ENCODE measurements around the gene CXorf38. TPM values are rescaled to one million over a fixed set of nuclear protein-coding genes. Genes with fewer than 3 reads are reported as not detected.

Gene CXorf38, protein sequence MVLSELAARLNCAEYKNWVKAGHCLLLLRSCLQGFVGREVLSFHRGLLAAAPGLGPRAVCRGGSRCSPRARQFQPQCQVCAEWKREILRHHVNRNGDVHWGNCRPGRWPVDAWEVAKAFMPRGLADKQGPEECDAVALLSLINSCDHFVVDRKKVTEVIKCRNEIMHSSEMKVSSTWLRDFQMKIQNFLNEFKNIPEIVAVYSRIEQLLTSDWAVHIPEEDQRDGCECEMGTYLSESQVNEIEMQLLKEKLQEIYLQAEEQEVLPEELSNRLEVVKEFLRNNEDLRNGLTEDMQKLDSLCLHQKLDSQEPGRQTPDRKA
- total RNA-seq = 19.5 TPM in 2 replicates

DNA sequence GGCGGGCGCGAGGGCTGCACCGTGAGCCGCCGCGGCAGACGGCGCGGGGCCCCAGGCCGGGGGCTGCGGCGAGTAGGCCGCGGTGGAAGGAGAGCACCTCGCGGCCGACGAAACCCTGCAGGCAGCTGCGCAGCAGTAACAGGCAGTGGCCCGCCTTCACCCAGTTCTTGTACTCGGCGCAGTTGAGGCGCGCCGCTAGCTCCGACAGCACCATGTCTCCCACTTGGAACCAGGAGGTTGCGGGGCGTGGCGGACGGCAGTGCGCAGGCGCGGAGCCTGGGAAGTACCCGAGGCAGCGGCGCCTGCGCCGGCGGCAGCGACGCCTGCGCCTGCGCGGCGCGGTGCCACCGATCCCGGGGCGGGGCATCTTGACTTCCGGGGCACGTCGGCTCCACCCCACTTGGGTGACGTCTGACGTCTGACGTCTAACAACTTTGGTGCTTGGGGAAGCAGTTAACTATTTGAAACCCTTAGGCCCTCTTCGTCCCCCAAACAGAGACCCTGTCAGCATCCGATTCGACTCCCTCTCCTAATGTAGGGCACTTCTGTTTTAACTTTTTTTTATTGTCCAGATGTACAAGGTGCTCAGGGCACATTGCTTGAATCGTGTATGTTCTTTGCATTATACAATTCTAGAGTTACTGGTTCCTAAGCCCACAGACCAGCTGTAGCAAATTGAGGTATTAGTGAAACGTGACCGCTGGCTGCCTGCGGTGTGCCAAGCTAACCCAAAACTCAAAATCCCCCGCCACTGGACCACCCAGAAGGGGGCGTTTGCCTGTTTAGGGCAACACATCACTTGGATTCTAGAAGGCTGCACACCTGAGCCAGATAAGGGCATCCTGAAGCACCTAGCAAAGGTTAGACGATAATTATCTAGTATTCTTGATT is at the start of gene CXorf38:
Gene CXorf38 (minus strand): TSS at position 255 of the 891 bp plus-strand sequence. CDS start 41 bp downstream, at position 214.
- peak; percentile 85 for DNase-seq (ENCODE audit: low spot score)
- H3K27ac Mint-ChIP-seq = peak within 1 kb of the TSS; percentile 87
- intact Hi-C loops (cut with micrococcal nuclease) = loop anchor here (2.0 to 10.0 kb wide), 5 partner anchors 67 to 1843 kb away; partner anchors contain the start of genes ATP6AP2, MED14, MID1IP1 and USP9X
- H3K4me1 Mint-ChIP-seq (ENCODE audit: low read depth) = peaks cover 17% of the 10 kb centered on the region
- H3K27me3 Mint-ChIP-seq (ENCODE audit: low read depth) = no peaks in the 10 kb centered on the region
- H3K9me3 Mint-ChIP-seq = no peaks in the 10 kb centered on the region
- peak within 1 kb of the TSS; percentile 87 for H3K4me3 Mint-ChIP-seq (ENCODE audit: low read depth)
- H3K36me3 Mint-ChIP-seq (ENCODE audit: low read depth) = peaks cover 27% of the 10 kb centered on the region

DNA sequence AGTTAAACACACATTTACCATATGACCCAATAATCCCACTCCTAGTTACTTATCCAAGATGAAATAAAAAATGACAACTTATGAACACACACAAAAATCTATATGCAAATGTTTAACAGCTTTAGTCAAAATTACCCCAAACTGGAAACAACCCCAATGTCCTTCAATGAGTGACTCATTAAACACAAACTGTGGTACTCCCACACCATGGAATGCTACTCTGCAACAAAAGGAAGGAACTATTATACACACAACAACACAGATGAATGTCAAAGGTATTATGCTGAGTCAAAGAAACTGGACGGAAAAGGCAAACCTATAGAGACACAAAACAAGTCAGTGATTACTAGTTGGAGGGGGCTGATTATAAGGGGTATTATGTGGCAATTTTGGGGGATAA is 47.4 kb upstream of the CXorf38 start:
- Mint-ChIP-seq H3K9me3 (no peaks in the 10 kb centered on the region), H3K27me3 (ENCODE audit: low read depth) (no peaks in the 10 kb centered on the region), H3K4me1 (ENCODE audit: low read depth) (peaks cover 3% of the 10 kb centered on the region), H3K36me3 (ENCODE audit: low read depth) (peaks cover 53% of the 10 kb centered on the region), H3K27ac (no peak overlapping the region), H3K4me3 (ENCODE audit: low read depth) (no peak overlapping the region)
- intact Hi-C loops (cut with micrococcal nuclease) = no loop called here
- DNase-seq (ENCODE audit: low spot score) = no peak

DNA sequence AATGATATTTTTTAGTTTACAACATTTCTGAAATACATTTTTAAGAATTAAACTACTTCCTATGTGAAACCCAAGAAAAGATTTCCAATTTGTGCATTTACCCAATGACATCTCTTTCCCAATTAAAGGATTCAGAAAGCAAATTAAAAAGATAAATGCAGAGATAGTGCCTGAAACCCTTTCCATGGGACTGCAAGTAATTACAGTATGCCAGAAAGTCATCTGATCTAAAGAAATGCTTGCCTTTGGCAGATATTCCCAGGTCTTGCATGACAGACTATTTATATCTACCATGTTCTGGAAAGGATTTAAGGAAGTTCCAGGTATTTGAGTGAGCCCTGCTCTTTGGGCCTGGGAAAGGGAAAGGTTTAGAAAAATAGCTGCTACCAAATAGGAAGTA is 41.6 kb upstream of the CXorf38 start:
- Mint-ChIP-seq H3K9me3 (no peaks in the 10 kb centered on the region), H3K36me3 (ENCODE audit: low read depth) (peaks cover 45% of the 10 kb centered on the region), H3K27me3 (ENCODE audit: low read depth) (no peaks in the 10 kb centered on the region), H3K4me1 (ENCODE audit: low read depth) (peaks cover 14% of the 10 kb centered on the region), H3K27ac (no peak overlapping the region), H3K4me3 (ENCODE audit: low read depth) (no peak overlapping the region)
- no peak for DNase-seq (ENCODE audit: low spot score)
- intact Hi-C loops (cut with micrococcal nuclease) = no loop called here

DNA sequence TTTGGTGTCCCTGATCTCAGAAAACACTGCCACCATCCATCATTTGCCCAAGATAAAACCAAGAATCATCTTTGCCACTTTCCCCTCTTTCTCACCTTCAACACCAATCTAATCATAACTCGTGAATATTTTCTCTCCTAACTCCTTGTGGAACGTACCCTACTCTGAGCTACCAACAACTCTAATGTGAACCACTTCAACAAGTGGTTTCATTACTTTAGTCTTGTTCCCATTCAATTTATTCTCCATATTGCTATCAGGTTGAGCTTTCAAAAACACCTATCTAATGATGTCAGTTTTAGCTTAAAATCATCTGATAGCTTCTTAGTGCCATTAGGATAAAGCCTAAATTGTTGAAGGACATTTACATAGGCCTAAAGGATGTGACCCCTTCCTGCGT is 39.8 kb upstream of the CXorf38 start:
- intact Hi-C loops (cut with micrococcal nuclease) = no loop called here

DNA sequence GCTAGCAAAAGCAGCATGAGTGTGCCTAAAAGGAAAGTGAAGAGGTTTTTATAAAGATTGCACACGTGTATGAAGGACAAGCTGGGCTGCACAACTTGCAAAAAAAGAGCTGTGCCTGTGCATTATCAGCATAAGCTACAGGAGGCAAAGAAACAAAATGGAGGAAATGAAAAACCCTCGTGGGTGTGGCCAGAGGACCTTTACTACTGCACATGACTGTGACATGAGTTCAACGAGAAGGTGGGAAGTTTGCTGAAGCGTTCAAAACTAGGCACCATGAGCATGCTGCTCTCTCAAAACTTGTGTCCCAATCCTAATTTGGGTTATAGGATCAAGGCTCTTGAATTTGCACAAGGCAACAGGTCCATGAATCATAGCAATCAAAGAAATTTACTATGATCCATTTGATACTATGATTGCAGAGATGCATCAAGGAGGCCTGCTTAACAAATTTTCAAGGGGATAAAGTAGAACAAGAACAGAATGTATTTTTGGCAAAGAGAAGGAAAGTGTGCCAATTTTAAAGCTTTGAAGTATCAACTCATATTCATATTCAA is 38.1 kb upstream of the CXorf38 start:
- H3K4me3 Mint-ChIP-seq (ENCODE audit: low read depth) = no peak overlapping the region
- peaks cover 37% of the 10 kb centered on the region for H3K36me3 Mint-ChIP-seq (ENCODE audit: low read depth)
- H3K27me3 Mint-ChIP-seq (ENCODE audit: low read depth) = no peaks in the 10 kb centered on the region
- intact Hi-C loops (cut with micrococcal nuclease) = no loop called here
- DNase-seq (ENCODE audit: low spot score) = no peak
- no peak overlapping the region for H3K27ac Mint-ChIP-seq
- H3K4me1 Mint-ChIP-seq (ENCODE audit: low read depth) = peaks cover 14% of the 10 kb centered on the region
- H3K9me3 Mint-ChIP-seq = no peaks in the 10 kb centered on the region

More for the DNA sequence above, 39.8 kb upstream of the CXorf38 start:
- Mint-ChIP-seq H3K9me3 (no peaks in the 10 kb centered on the region), H3K4me3 (ENCODE audit: low read depth) (no peak overlapping the region), H3K4me1 (ENCODE audit: low read depth) (peaks cover 14% of the 10 kb centered on the region), H3K27ac (no peak overlapping the region), H3K27me3 (ENCODE audit: low read depth) (no peaks in the 10 kb centered on the region), H3K36me3 (ENCODE audit: low read depth) (peaks cover 40% of the 10 kb centered on the region)
- no peak for DNase-seq (ENCODE audit: low spot score)

DNA sequence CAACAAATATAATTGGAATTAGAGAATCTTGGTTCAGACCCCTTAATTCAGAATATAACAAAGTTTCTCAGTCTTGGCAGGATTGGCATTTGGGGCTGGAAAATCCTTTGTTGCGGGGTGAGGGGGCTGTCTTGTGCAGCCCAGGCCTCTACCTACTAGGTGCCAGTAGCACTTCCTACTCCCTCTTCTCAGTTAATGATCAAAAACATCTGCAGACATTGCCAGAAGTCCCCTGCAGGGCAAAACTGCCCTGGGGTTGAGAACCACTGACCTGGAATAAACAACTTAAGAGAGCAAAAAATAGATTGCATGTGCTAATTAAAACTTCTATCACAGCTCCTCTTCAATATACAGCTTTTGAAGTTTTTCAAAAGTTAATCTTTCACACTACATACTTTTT is 36.7 kb upstream of the CXorf38 start:
- Mint-ChIP-seq H3K27me3 (ENCODE audit: low read depth) (no peaks in the 10 kb centered on the region), H3K27ac (no peak overlapping the region), H3K9me3 (no peaks in the 10 kb centered on the region), H3K4me3 (ENCODE audit: low read depth) (no peak overlapping the region), H3K4me1 (ENCODE audit: low read depth) (peaks cover 14% of the 10 kb centered on the region), H3K36me3 (ENCODE audit: low read depth) (peaks cover 44% of the 10 kb centered on the region)
- intact Hi-C loops (cut with micrococcal nuclease) = loop anchor here (5.0 kb wide), 1 partner anchor 53 kb away; the partner anchor contains the start of gene MED14
- DNase-seq (ENCODE audit: low spot score) = no peak

DNA sequence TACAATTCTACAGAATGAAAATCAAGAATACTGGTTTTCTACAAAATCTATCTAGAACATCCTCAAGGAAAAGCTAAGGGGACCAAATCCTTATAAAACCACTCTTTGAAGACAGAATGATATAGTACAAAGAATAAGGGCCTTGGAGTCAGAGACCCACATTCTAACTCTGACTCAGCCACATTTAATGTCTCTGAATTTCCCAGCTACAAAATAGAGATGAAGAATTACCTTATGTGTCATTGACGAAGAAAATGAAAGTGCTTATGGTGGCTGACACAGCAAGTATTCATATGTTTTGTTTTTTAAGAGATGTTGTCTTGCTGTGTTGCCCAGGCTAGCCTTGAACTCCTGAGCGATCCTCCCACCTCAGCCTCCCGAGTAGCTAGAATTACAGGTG is 35.9 kb upstream of the CXorf38 start:
- H3K4me1 Mint-ChIP-seq (ENCODE audit: low read depth) = peaks cover 15% of the 10 kb centered on the region
- no peak overlapping the region for H3K27ac Mint-ChIP-seq
- H3K9me3 Mint-ChIP-seq = no peaks in the 10 kb centered on the region
- intact Hi-C loops (cut with micrococcal nuclease) = loop anchor here (5.0 kb wide), 1 partner anchor 54 kb away; the partner anchor contains the start of gene MED14
- no peak for DNase-seq (ENCODE audit: low spot score)
- H3K27me3 Mint-ChIP-seq (ENCODE audit: low read depth) = no peaks in the 10 kb centered on the region
- H3K4me3 Mint-ChIP-seq (ENCODE audit: low read depth) = no peak overlapping the region
- H3K36me3 Mint-ChIP-seq (ENCODE audit: low read depth) = peaks cover 42% of the 10 kb centered on the region

DNA sequence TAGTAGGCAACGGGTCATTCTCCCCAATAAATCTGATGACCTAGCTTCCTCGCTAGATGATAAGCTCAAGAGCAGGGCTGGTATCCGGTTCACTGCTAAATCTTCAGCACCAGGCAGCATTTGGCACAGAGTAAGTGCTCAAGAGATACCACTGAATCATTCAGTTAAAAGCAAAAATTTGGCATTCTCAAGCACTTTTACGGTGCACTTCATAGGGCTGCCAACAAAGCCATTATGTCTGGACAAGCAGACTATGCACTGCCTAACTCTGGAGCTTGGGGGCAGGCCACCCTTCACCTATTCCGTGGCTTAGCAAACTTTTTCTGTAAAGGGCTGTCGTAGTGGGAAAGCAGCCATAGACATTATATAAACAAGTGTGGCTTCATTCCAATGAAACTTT is 23.8 kb upstream of the CXorf38 start:
- no peak for DNase-seq (ENCODE audit: low spot score)
- Mint-ChIP-seq H3K36me3 (ENCODE audit: low read depth) (peaks cover 53% of the 10 kb centered on the region), H3K27ac (no peak overlapping the region), H3K4me3 (ENCODE audit: low read depth) (no peak overlapping the region), H3K4me1 (ENCODE audit: low read depth) (peaks cover 2% of the 10 kb centered on the region), H3K9me3 (no peaks in the 10 kb centered on the region), H3K27me3 (ENCODE audit: low read depth) (no peaks in the 10 kb centered on the region)
- intact Hi-C loops (cut with micrococcal nuclease) = no loop called here

DNA sequence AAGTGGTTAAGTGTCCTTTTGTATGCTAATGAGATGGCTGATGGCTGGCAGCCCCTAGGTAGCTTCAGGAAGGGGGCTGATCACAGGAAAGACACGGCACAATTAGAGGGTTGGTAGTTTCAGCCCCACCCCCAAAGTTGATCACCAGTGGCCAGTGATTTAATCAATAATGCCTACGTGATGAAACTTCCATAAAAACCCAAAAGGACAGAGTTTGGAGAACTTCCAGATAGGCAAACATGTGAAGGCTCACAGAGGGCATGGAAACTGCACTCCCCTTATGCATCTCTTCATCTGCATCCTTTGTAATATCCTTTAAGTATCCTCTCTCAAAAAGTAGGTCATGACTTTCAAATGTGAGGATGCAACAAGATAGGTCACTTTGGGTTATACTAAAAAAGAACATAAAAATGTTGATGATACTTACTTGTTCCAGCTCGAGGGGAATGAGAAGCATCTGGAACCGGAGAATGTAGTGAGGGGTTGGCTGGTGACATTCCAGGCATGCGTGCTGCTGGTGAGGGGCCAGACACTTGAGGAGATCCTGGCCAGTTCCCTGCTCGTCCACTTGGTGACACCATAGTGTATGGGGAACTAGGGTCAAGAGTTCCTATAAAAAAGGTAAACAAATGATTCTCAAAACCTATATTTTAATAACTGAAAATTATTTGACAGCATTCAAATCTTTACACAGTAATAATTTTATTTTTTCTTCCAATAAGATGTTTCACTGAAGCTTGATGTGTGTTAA is 16.7 kb upstream of the CXorf38 start:
- Mint-ChIP-seq H3K9me3 (no peaks in the 10 kb centered on the region), H3K27me3 (ENCODE audit: low read depth) (no peaks in the 10 kb centered on the region), H3K4me3 (ENCODE audit: low read depth) (no peak overlapping the region), H3K4me1 (ENCODE audit: low read depth) (no peaks in the 10 kb centered on the region), H3K27ac (no peak overlapping the region), H3K36me3 (ENCODE audit: low read depth) (peaks cover 50% of the 10 kb centered on the region)
- DNase-seq (ENCODE audit: low spot score) = no peak
- intact Hi-C loops (cut with micrococcal nuclease) = no loop called here

DNA sequence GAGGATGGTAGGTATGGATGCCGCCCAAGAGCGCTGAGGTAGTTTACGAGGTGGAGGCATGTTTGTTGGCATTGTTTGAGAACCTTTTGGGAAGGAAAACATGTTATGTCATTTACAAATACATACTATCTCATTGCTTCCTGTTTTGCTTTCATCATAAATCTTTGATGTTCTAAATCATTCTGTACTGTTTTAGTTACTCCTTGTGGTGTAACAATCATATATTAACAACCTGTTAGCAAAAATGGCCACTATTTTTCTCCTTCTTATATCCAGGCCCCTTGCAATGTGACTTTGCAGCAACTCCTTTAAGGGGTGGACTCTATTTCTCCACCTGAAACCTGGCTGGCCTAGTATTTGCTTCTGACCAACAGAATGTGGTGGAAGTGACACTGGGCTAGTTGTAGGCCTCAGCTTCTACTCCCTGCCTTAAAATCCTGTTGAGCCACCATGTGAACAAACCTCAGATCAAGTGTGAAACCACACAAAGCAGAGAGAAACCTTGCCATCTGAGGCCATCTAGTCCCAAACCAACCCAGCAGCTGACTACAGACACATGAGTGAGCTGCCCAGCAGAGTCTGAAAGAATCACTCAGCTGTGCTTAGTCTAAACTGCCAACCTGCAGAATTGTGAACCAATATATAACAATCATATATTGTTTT is 15.8 kb upstream of the CXorf38 start:
- DNase-seq (ENCODE audit: low spot score) = no peak
- intact Hi-C loops (cut with micrococcal nuclease) = no loop called here
- Mint-ChIP-seq H3K4me3 (ENCODE audit: low read depth) (no peak overlapping the region), H3K36me3 (ENCODE audit: low read depth) (peaks cover 44% of the 10 kb centered on the region), H3K27ac (no peak overlapping the region), H3K27me3 (ENCODE audit: low read depth) (no peaks in the 10 kb centered on the region), H3K4me1 (ENCODE audit: low read depth) (no peaks in the 10 kb centered on the region), H3K9me3 (no peaks in the 10 kb centered on the region)

DNA sequence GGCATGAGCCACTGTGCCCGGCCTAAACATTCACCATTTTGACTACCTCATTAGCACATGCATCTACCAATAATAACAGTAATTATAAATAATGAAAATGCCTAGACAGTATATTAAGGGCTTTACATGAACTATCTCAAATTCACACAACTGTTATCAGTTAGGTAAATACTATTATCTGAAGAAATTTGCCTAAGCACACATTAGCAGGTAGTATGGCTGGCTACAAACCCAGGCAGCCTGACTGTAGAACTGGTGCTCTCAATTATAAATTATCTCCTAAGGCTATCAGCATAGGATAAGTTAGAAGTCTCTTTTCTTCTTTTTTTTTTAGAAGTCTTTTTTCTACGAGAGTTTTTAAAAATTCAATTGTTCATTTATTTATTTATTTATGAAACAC is 14.1 kb upstream of the CXorf38 start:
- DNase-seq (ENCODE audit: low spot score) = no peak
- H3K9me3 Mint-ChIP-seq = no peaks in the 10 kb centered on the region
- H3K36me3 Mint-ChIP-seq (ENCODE audit: low read depth) = peaks cover 36% of the 10 kb centered on the region
- H3K27ac Mint-ChIP-seq = no peak overlapping the region
- intact Hi-C loops (cut with micrococcal nuclease) = no loop called here
- no peak overlapping the region for H3K4me3 Mint-ChIP-seq (ENCODE audit: low read depth)
- no peaks in the 10 kb centered on the region for H3K27me3 Mint-ChIP-seq (ENCODE audit: low read depth)
- no peaks in the 10 kb centered on the region for H3K4me1 Mint-ChIP-seq (ENCODE audit: low read depth)

DNA sequence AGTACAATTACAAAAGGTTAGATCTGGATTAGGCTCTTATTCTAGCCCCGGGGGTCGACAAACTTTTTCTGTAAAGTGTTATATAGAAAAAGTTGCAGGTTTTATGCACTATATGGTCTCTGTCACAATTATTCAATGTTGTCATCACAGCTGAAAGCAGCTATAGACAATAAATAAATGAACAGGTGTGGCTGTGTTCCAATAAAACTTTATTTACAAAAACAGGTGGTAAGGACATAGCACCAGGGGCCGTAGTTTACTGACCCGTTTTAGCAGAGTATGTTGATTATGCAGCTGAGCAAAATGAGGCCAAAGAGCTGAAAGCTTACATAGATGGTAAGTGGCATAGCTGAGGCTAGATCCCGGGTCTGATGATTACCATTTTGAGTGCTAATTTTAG is 13.0 kb upstream of the CXorf38 start:
- intact Hi-C loops (cut with micrococcal nuclease) = no loop called here
- no peaks in the 10 kb centered on the region for H3K9me3 Mint-ChIP-seq
- no peak overlapping the region for H3K27ac Mint-ChIP-seq
- H3K27me3 Mint-ChIP-seq (ENCODE audit: low read depth) = no peaks in the 10 kb centered on the region
- peaks cover 29% of the 10 kb centered on the region for H3K36me3 Mint-ChIP-seq (ENCODE audit: low read depth)
- DNase-seq (ENCODE audit: low spot score) = no peak
- no peaks in the 10 kb centered on the region for H3K4me1 Mint-ChIP-seq (ENCODE audit: low read depth)
- H3K4me3 Mint-ChIP-seq (ENCODE audit: low read depth) = no peak overlapping the region

Measured in activated T-helper 2 cell treated with anti-CD3 and anti-CD28 coated beads, Interferon-gamma antibody, Interleukin-2, Interleukin-4, amounts not matched to agents 10 μg/mL and 5 μg/mL and 100 μg/mL, durations not matched to agents 14 hours and 24 hours and 36 hours (primary cell).